Germinal center (tissue), 1 donor: ENCODE results near the gene TSSK1B.
"Not testable (repeated sequence)": the region's sequence is repeated elsewhere in the genome, so short reads cannot be mapped to it uniquely, and the experiment has no call there.

Source experiments
- DNase-seq: peaks from one replicate; pipeline ENCODE4 v3.0.0; 2012; ENCODE audit warnings: mixed read lengths, low spot score

The TSSK1B gene

GRCh38 chr5:113397986-113398385 lies 36.8 kb downstream of the TSSK1B start:
- not testable (repeated sequence) for DNase-seq

DNA sequence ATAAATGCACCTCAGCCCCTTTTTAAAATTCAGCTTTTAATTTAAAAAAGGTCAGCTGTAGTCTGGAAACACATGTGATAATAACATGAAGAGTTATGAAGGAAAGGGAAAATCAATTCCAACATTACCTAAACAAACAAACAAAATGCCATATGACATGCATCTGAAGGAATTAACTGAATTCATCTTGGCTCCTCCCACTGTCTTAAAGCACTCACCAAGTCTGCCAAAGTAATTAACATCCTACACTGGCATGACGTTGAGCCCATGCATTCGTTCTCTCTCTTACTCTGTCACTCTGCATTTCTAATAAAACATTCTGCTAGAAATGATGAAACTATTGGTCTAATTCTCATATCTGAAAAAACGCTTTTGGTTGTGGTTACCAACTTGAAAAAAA lies 37.7 kb downstream of the TSSK1B start:
- DNase-seq = no peak

DNA sequence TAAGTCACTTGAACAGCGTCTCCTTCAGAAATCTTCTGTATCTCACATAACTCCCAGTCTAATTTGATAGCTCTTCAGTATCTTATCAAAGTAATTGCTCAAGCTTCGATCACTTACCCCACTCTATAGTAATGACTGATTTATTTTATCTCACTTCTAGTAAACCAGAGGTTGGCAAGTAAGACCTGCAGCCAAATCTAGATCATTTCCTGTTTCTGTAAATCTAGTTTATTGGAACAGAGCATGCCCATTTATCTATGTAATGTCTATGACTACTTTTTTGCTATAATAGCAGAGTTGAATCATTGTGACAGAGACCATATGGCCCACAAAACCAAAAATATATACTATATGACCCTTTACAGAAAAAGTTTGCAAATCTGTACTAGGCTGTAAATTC lies 40.1 kb downstream of the TSSK1B start:
- no peak for DNase-seq

DNA sequence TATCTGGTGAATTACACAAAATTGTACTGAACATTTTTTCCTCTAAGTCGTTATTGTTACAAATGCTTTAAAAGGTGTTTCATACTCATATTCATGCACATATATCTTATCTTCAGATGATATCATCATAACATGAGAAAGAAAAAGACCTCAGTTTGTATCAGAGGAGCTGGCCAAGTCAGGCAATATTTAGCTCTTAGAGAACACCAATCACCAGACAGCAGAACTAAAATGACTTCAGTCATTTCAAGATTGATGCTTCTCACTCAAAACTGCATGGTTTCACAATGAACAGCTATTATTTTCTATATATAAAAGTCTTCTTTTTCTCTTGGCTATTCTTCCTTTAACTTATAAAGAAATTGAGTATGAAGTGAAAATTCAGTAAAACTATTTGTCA lies 44.6 kb downstream of the TSSK1B start:
- no peak for DNase-seq

DNA sequence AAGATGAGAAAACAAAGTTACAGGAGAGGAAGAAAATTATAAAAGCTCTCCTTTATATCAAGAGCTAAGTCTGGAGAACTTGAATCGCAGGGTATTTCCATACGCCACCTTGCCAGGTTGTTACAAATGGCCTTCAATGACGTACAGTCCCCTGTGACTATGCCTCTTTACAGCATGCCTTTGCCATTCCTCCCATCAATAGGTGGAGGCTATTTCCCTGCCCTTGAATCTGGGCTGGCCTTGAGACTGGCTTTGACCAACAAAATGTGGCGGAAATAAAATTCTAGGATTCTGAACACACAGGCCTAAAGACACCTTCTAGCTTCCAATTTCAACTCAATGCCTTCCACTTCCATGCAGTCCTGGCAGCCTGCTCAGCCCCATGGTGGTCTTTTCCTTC lies 45.7 kb downstream of the TSSK1B start:
- no peak for DNase-seq

GRCh38 chr5:113387844-113388243 lies 46.9 kb downstream of the TSSK1B start:
- DNase-seq = no peak

DNA sequence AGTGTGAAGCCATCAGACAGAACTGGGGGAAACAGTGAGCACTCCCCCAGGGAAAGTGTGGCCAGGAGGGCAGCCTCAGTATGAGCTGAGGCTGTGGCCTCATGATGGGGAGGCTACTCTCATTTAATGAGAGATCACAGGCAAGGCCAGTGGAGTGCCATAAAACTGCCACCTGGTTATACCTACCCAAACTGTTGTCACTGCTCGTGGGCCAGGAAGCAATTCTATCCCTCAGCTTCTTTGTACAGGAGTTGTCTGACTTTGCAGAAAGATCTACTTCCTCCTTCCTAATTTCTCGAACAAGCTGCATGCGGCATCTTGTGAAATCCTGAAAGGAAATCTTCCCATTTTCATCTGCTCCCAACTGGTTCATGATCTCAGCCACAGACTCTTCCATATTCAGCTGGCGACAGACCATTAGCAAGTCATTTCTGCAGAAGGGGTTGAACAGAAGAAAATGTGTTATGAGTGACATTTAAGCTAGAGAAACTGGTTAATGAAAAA lies 50.0 kb downstream of the TSSK1B start:
- DNase-seq = no peak

GRCh38 chr5:113382731-113383130 lies 52.1 kb downstream of the TSSK1B start:
- DNase-seq = no peak
